ENCODE data around the gene SLC2A4RG.
A peak's percentile ranks its signal among the peaks of the same experiment; 100 is the strongest.
"Not testable (repeated sequence)": the region's sequence is repeated elsewhere in the genome, so short reads cannot be mapped to it uniquely, and the experiment has no call there.

SLC2A4RG gene

GRCh38 chr20:63722967-63723622 lies 16.5 kb upstream of the SLC2A4RG start:
- DNase-seq: not testable (repeated sequence)

- DNase-seq: not testable (repeated sequence)
These were observed 9.3 kb upstream of the SLC2A4RG start for GRCh38 chr20:63730189-63730733.

- DNase-seq: no peak
These were observed 8.2 kb upstream of the SLC2A4RG start for GRCh38 chr20:63731410-63731809.

GRCh38 chr20:63732118-63733095 lies 7.2 kb upstream of the SLC2A4RG start:
- no peak for DNase-seq

GRCh38 chr20:63733117-63733516 lies 6.5 kb upstream of the SLC2A4RG start:
- no peak for DNase-seq

- no peak for DNase-seq
These were observed 5.9 kb upstream of the SLC2A4RG start for GRCh38 chr20:63733579-63734081.

- no peak for DNase-seq
These were observed 5.2 kb upstream of the SLC2A4RG start for GRCh38 chr20:63734111-63734945.

- DNase-seq: no peak
These were observed 4.4 kb upstream of the SLC2A4RG start for GRCh38 chr20:63734946-63735858.

GRCh38 chr20:63735859-63736718 lies 3.5 kb upstream of the SLC2A4RG start, which contains the start of gene LIME1:
LIME1 (plus strand) TSS chr20:63736664; CDS start chr20:63737550, 886 bp downstream.
- DNase-seq: peak; percentile 88

- peak; percentile 68 for DNase-seq
These were observed 2.5 kb upstream of the SLC2A4RG start for GRCh38 chr20:63736893-63737694.

- no peak for DNase-seq
These were observed 2.0 kb upstream of the SLC2A4RG start for GRCh38 chr20:63737695-63737944.

GRCh38 chr20:63737945-63738686 lies 1.5 kb upstream of the SLC2A4RG start:
- DNase-seq: peak; percentile 30

GRCh38 chr20:63738687-63739129 lies 868 bp upstream of the SLC2A4RG start:
- peak; percentile 19 for DNase-seq

- peak; percentile 53 for DNase-seq
These were observed 572 bp downstream of the SLC2A4RG start for GRCh38 chr20:63740070-63740626.

GRCh38 chr20:63740627-63741353 lies 1.2 kb downstream of the SLC2A4RG start:
- peak; percentile 44 for DNase-seq

- no peak for DNase-seq
These were observed 1.7 kb downstream of the SLC2A4RG start for GRCh38 chr20:63741354-63741675.

GRCh38 chr20:63741676-63742380 lies 2.3 kb downstream of the SLC2A4RG start:
- no peak for DNase-seq
